HEK293 (cell line): ENCODE data around the gene SF3A1.

ENCODE experiments used
- CTCF ChIA-PET: fragments of 350-600 bp; formaldehyde crosslinking; extraction: SDS; loops from one replicate; lab custom pipeline; 2021; ENCODE audit warnings: antibody characterized with exemption; lab: Yijun Ruan, JAX
- POLR2A ChIA-PET: fragments of 300-600 bp; formaldehyde crosslinking; extraction: SDS; loops from one replicate; lab custom pipeline; 2020; ENCODE audit warnings: antibody characterized with exemption, inconsistent platforms; lab: Yijun Ruan, JAX
- H3K27ac ChIP-seq: fragments of 200-500 bp; sonication (Bioruptor generic); 2 replicates; pipeline ENCODE4 v1.5.1; 2014; ENCODE audit warnings: low read depth, low read length, control low read depth, inconsistent platforms; ENCODE audit errors: extremely low read depth
- H3K36me3 ChIP-seq, 2 experiments: fragments of 200-500 bp in 1 of 2; sonication (Bioruptor generic) in 1 of 2; 1 replicate in 1 of 2; 2 replicates in 1 of 2; pipeline ENCODE4 v1.5.1; 2014 to 2017; ENCODE audit warnings: inconsistent platforms in 2 of 2, low read length in 2 of 2; ENCODE audit not compliant: control insufficient read depth in 2 of 2, insufficient read depth in 1 of 2
- H3K4me1 ChIP-seq: fragments of 200-500 bp; sonication (Bioruptor generic); 2 replicates; pipeline ENCODE4 v1.5.1; 2014; ENCODE audit warnings: mild to moderate bottlenecking, low read length, inconsistent platforms; ENCODE audit not compliant: control insufficient read depth, insufficient read depth
- H3K4me3 ChIP-seq: 2 replicates; pipeline ENCODE4 v1.5.1; 2011; ENCODE audit warnings: low read depth, mild to moderate bottlenecking, control low read depth, low read length, moderate library complexity
- H3K9me3 ChIP-seq: fragments of 200-500 bp; sonication (Bioruptor generic); 2 replicates; pipeline ENCODE4 v1.5.1; 2014; ENCODE audit warnings: low read depth, low read length, inconsistent platforms; ENCODE audit not compliant: control insufficient read depth, insufficient read depth
- ATF2 ChIP-seq: fragments of 450-650 bp; formaldehyde crosslinking; IDR thresholded peaks from 2 replicates; pipeline ENCODE4 v1.5.1; 2016; ENCODE audit warnings: missing biosample characterization, missing genetic modification characterization, low read depth
- BCL11A ChIP-seq: fragments of 450-650 bp; formaldehyde crosslinking; IDR thresholded peaks from 2 replicates; pipeline ENCODE4 v1.5.1; 2016; ENCODE audit warnings: low read depth, missing biosample characterization, missing genetic modification characterization
- BCL11B ChIP-seq: fragments of 450-650 bp; formaldehyde crosslinking; IDR thresholded peaks from 2 replicates; pipeline ENCODE4 v1.5.1; 2016; ENCODE audit warnings: low read depth, missing biosample characterization, missing genetic modification characterization
- GLIS1 ChIP-seq: fragments of 450-650 bp; formaldehyde crosslinking; IDR thresholded peaks from 2 replicates; pipeline ENCODE4 v1.5.1; 2016; ENCODE audit warnings: missing biosample characterization, missing genetic modification characterization
- KLF1 ChIP-seq: fragments of 450-650 bp; formaldehyde crosslinking; IDR thresholded peaks from 2 replicates; pipeline ENCODE4 v1.5.1; 2016; ENCODE audit warnings: missing biosample characterization, missing genetic modification characterization
- KLF17 ChIP-seq: fragments of 450-650 bp; formaldehyde crosslinking; IDR thresholded peaks from 2 replicates; pipeline ENCODE4 v1.5.1; 2016; ENCODE audit warnings: missing biosample characterization, missing genetic modification characterization
- ZBTB26 ChIP-seq: fragments of 450-650 bp; formaldehyde crosslinking; optimal IDR thresholded peaks from 2 replicates; pipeline ENCODE3; 2016; ENCODE audit warnings: missing biosample characterization, mild to moderate bottlenecking, missing genetic modification characterization
- ZFP37 ChIP-seq: fragments of 450-650 bp; formaldehyde crosslinking; IDR thresholded peaks from 2 replicates; pipeline ENCODE4 v1.5.1; 2016; ENCODE audit warnings: missing biosample characterization, missing genetic modification characterization
- ZNF112 ChIP-seq: fragments of 450-650 bp; formaldehyde crosslinking; IDR thresholded peaks from 2 replicates; pipeline ENCODE4 v1.5.0; 2017; ENCODE audit warnings: missing biosample characterization, missing genetic modification characterization
- ZNF155 ChIP-seq: fragments of 450-650 bp; formaldehyde crosslinking; IDR thresholded peaks from 2 replicates; pipeline ENCODE4 v1.5.1; 2016; ENCODE audit warnings: missing biosample characterization, missing genetic modification characterization
- ZNF169 ChIP-seq: fragments of 450-650 bp; formaldehyde crosslinking; IDR thresholded peaks from 2 replicates; pipeline ENCODE4 v1.5.1; 2016; ENCODE audit warnings: missing biosample characterization, missing genetic modification characterization
- ZNF211 ChIP-seq: fragments of 450-650 bp; formaldehyde crosslinking; IDR thresholded peaks from 2 replicates; pipeline ENCODE4 v1.5.1; 2016; ENCODE audit warnings: low read depth, missing biosample characterization, missing genetic modification characterization
- ZNF214 ChIP-seq: fragments of 450-650 bp; formaldehyde crosslinking; IDR thresholded peaks from 2 replicates; pipeline ENCODE4 v1.5.1; 2017; ENCODE audit warnings: missing biosample characterization, mild to moderate bottlenecking, missing genetic modification characterization, borderline replicate concordance
- ZNF248 ChIP-seq: fragments of 450-650 bp; formaldehyde crosslinking; IDR thresholded peaks from 2 replicates; pipeline ENCODE4 v1.5.1; 2017; ENCODE audit warnings: missing biosample characterization, missing genetic modification characterization
- ZNF426 ChIP-seq: fragments of 450-650 bp; formaldehyde crosslinking; IDR thresholded peaks from 2 replicates; pipeline ENCODE4 v1.5.1; 2017; ENCODE audit warnings: missing biosample characterization, missing genetic modification characterization, mild to moderate bottlenecking, inconsistent platforms, moderate library complexity
- ZNF707 ChIP-seq: fragments of 450-650 bp; formaldehyde crosslinking; IDR thresholded peaks from 2 replicates; pipeline ENCODE4 v1.5.1; 2016; ENCODE audit warnings: missing biosample characterization, missing genetic modification characterization
- ZNF785 ChIP-seq: fragments of 450-650 bp; formaldehyde crosslinking; IDR thresholded peaks from 2 replicates; pipeline ENCODE4 v1.5.1; 2016; ENCODE audit warnings: missing biosample characterization, missing genetic modification characterization
- ZSCAN5A ChIP-seq: fragments of 450-650 bp; formaldehyde crosslinking; IDR thresholded peaks from 2 replicates; pipeline ENCODE4 v1.5.1; 2016; ENCODE audit warnings: missing biosample characterization, missing genetic modification characterization

Gene SF3A1

GRCh38 chr22:30284666-30285065 is 72.0 kb downstream of the SF3A1 start:
- no peaks in the 10 kb centered on the region for H3K9me3 ChIP-seq
- peaks cover 0 to 17% of the 10 kb centered on the region in 2 experiments; a peak in 1 of 3 replicates for H3K36me3 ChIP-seq
- no peak overlapping the region for H3K27ac ChIP-seq
- H3K4me3 ChIP-seq: no peak overlapping the region
- no peak for TF ChIP-seq ZNF426
- no peak for TF ChIP-seq ZNF155 (tag by site-specific recombination)
- TF ChIP-seq ZNF112 (tag by site-specific recombination): no peak
- no peak for TF ChIP-seq ZNF214
- TF ChIP-seq BCL11B (tag by site-specific recombination): no peak
- TF ChIP-seq ZNF707 (tag by site-specific recombination): no peak
- no peak for TF ChIP-seq ZNF785 (tag by site-specific recombination)
- TF ChIP-seq ZNF169 (tag by site-specific recombination): no peak
- TF ChIP-seq, all 188 proteins: peak for 0
- no peaks in the 10 kb centered on the region; the same call in 1 of the 2 replicates for H3K4me1 ChIP-seq
- ChIA-PET POLR2A (no interaction called here), CTCF (interaction anchor here (0.6 to 4.0 kb wide), 7 partner anchors 10 to 177 kb away, joined by 3 to 54 read pairs (median 5); no protein-coding TSS in a partner anchor)

- POLR2A ChIA-PET: no interaction called here
- H3K4me3 ChIP-seq: no peak overlapping the region
- TF ChIP-seq KLF17 (tag by site-specific recombination): peak; percentile 50; the same call in 1 of the 2 replicates
- TF ChIP-seq GLIS1 (tag by site-specific recombination): peak; percentile 75
- peak; percentile 70 for TF ChIP-seq KLF1 (tag by site-specific recombination)
- TF ChIP-seq BCL11A: no peak
- no peak for TF ChIP-seq ZNF211 (tag by site-specific recombination)
- TF ChIP-seq, all 188 proteins: peak for 3
- no peaks in the 10 kb centered on the region; the same call in 1 of the 2 replicates for H3K4me1 ChIP-seq
- CTCF ChIA-PET: interaction anchor here (0.6 to 2.9 kb wide), 4 partner anchors 10 to 636 kb away, joined by 3 to 19 read pairs (median 4); no protein-coding TSS in a partner anchor
- peaks cover 0 to 17% of the 10 kb centered on the region in 2 experiments; a peak in 1 of 3 replicates for H3K36me3 ChIP-seq
- H3K9me3 ChIP-seq: no peaks in the 10 kb centered on the region
- no peak overlapping the region for H3K27ac ChIP-seq
Observed at GRCh38 chr22:30284172-30284571, 72.5 kb downstream of the SF3A1 start.

- CTCF ChIA-PET: interaction anchor here (0.6 to 1.4 kb wide), 4 partner anchors 9 to 175 kb away, joined by 3 to 8 read pairs (median 4); no protein-coding TSS in a partner anchor
- H3K36me3 ChIP-seq: peaks cover 0 to 17% of the 10 kb centered on the region in 2 experiments; a peak in 1 of 3 replicates
- POLR2A ChIA-PET: interaction anchor here (0.8 kb wide), 1 partner anchor 74 kb away, joined by 3 read pairs; the partner anchor contains the start of genes CCDC157 and SF3A1
- H3K9me3 ChIP-seq: no peaks in the 10 kb centered on the region
- no peak for TF ChIP-seq ATF2
- no peak overlapping the region for H3K4me3 ChIP-seq
- no peak overlapping the region for H3K27ac ChIP-seq
- H3K4me1 ChIP-seq: no peaks in the 10 kb centered on the region
Observed at GRCh38 chr22:30283342-30283741, 73.4 kb downstream of the SF3A1 start.

- Histone ChIP-seq H3K4me3 (no peak overlapping the region), H3K4me1 (no peaks in the 10 kb centered on the region), H3K36me3 (peaks cover 0 to 17% of the 10 kb centered on the region in 2 experiments; a peak in 1 of 3 replicates), H3K27ac (no peak overlapping the region), H3K9me3 (no peaks in the 10 kb centered on the region)
- POLR2A ChIA-PET: interaction anchor here (0.8 kb wide), 1 partner anchor 74 kb away, joined by 3 read pairs; the partner anchor contains the start of genes CCDC157 and SF3A1
- no peak for TF ChIP-seq ZNF248 (tag by site-specific recombination)
- no peak for TF ChIP-seq ZBTB26 (tag by site-specific recombination)
- TF ChIP-seq ZFP37 (tag by site-specific recombination): no peak
- no peak for TF ChIP-seq KLF17 (tag by site-specific recombination)
- no peak for TF ChIP-seq ZSCAN5A (tag by site-specific recombination)
- CTCF ChIA-PET: interaction anchor here (0.6 to 1.4 kb wide), 4 partner anchors 10 to 175 kb away, joined by 3 to 8 read pairs (median 4); no protein-coding TSS in a partner anchor
Observed at GRCh38 chr22:30282616-30283046, 74.1 kb downstream of the SF3A1 start.
